Common myeloid progenitor, CD34-positive (primary cell): ENCODE measurements around the gene TNIP1.

Experiments used
- CTCF ChIA-PET: fragments of 350-600 bp; sonication (Branson Sonifier 250); formaldehyde crosslinking; loops from one replicate; lab custom pipeline; 2021; ENCODE audit warnings: antibody characterized with exemption; lab: Charles Lee
- POLR2A ChIA-PET: fragments of 350-600 bp; sonication (Branson Sonifier 250); formaldehyde crosslinking; loops from one replicate; lab custom pipeline; 2021; ENCODE audit warnings: antibody characterized with exemption; lab: Charles Lee
- DNase-seq, 3 donors: peaks; one replicate each; pipeline versions ENCODE4 v3.0.0 to v3.0.0-alpha.2; 2013
- H3K27ac ChIP-seq, 2 experiments: 1 replicate in 1 of 2; 2 replicates in 1 of 2; pipeline ENCODE4 v1.7.0; 2013; ENCODE audit warnings: inconsistent platforms in 2 of 2, low read length in 2 of 2, mild to moderate bottlenecking in 2 of 2, low read depth in 1 of 2, moderate library complexity in 1 of 2; ENCODE audit not compliant: severe bottlenecking in 2 of 2, insufficient read depth in 1 of 2, poor library complexity in 1 of 2
- H3K27me3 ChIP-seq, 5 experiments: replicated peaks in 2 of 5; 1 replicate in 3 of 5; 2 replicates in 2 of 5; pipeline versions ENCODE4 v1.6.1 to v1.7.0; 2013; ENCODE audit warnings: low read length in 4 of 5, mild to moderate bottlenecking in 2 of 5, moderate library complexity in 2 of 5, inconsistent platforms in 1 of 5; ENCODE audit not compliant: insufficient read depth in 5 of 5, control insufficient read depth in 4 of 5
- H3K36me3 ChIP-seq, 4 experiments: 1 replicate in 2 of 4; 2 replicates in 2 of 4; pipeline versions ENCODE4 v1.6.1 to v1.7.0; 2013; ENCODE audit warnings: low read length in 3 of 4, control low read depth in 1 of 4, mild to moderate bottlenecking in 1 of 4; ENCODE audit not compliant: control insufficient read depth in 4 of 4, insufficient read depth in 4 of 4
- H3K4me1 ChIP-seq, 4 experiments: 1 replicate in 3 of 4; 2 replicates in 1 of 4; pipeline versions ENCODE4 v1.6.1 to v1.7.1; 2013; ENCODE audit warnings: low read length in 3 of 4, mild to moderate bottlenecking in 3 of 4, control low read depth in 1 of 4, inconsistent platforms in 1 of 4, moderate library complexity in 1 of 4; ENCODE audit not compliant: control insufficient read depth in 4 of 4, insufficient read depth in 4 of 4; ENCODE audit errors: control extremely low read depth in 1 of 4
- H3K4me3 ChIP-seq, 7 experiments: 1 replicate in 4 of 7; 2 replicates in 3 of 7; pipeline versions ENCODE4 v1.5.1 to v1.7.0; 2013; ENCODE audit warnings: mild to moderate bottlenecking in 7 of 7, low read length in 6 of 7, moderate library complexity in 6 of 7, inconsistent platforms in 2 of 7, low read depth in 2 of 7, control low read depth in 1 of 7; ENCODE audit not compliant: insufficient read depth in 4 of 7, control insufficient read depth in 1 of 7; ENCODE audit errors: extremely low read depth in 1 of 7
- H3K9me3 ChIP-seq, 5 experiments: 1 replicate in 4 of 5; 2 replicates in 1 of 5; pipeline versions ENCODE4 v1.6.1 to v1.7.1; 2013; ENCODE audit warnings: low read length in 4 of 5, mild to moderate bottlenecking in 2 of 5, inconsistent platforms in 1 of 5, low read depth in 1 of 5, moderate library complexity in 1 of 5; ENCODE audit not compliant: control insufficient read depth in 4 of 5, insufficient read depth in 2 of 5; ENCODE audit errors: control extremely low read depth in 1 of 5
- WGBS: methylation state at CpG from one replicate; pipeline ENCODE4 v1.1.5; 2013; ENCODE audit not compliant: insufficient coverage; 5-methylcytosine and 5-hydroxymethylcytosine counted together

TNIP1 gene

GRCh38 chr5:151095341-151096000 is 14.6 kb upstream of the TNIP1 start:
- ChIA-PET CTCF (interaction anchor here (1.3 to 49.9 kb wide), 3 partner anchors 13 to 27 kb away, joined by 3 to 1757 read pairs (median 111); partner anchors contain the start of gene TNIP1), POLR2A (interaction anchor here (1.0 kb wide), 1 partner anchor 119 kb away, joined by 3 read pairs; no protein-coding TSS in a partner anchor)
- Histone ChIP-seq H3K27me3 (no peaks in the 10 kb centered on the region), H3K4me1 (peaks cover 34 to 92% (median 79%) of the 10 kb centered on the region in 4 experiments), H3K4me3 (peak overlapping the region in 2 of 7 experiments; percentile 14 to 17), H3K9me3 (peaks cover 0 to 5% (median 0%) of the 10 kb centered on the region in 5 experiments), H3K36me3 (peaks cover 0 to 5% (median 3%) of the 10 kb centered on the region in 4 experiments), H3K27ac (peak overlapping the region; percentile 25 to 27)
- WGBS = 97% methylated on average over 3 of the region's 5 CpGs
- DNase-seq = peak in 2 of 3 donors; percentile 45 to 55

- WGBS = 92% methylated on average over 5 of the region's 8 CpGs
- POLR2A ChIA-PET = interaction anchor here (1.0 kb wide), 1 partner anchor 119 kb away, joined by 3 read pairs; no protein-coding TSS in a partner anchor
- CTCF ChIA-PET = interaction anchor here (9.3 to 49.9 kb wide), 2 partner anchors 20 to 26 kb away, joined by 111 to 1757 read pairs; partner anchors contain the start of gene TNIP1
- no peaks in the 10 kb centered on the region for H3K27me3 ChIP-seq
- H3K9me3 ChIP-seq = no peaks in the 10 kb centered on the region
- H3K4me3 ChIP-seq = peak overlapping the region in 2 of 7 experiments; percentile 0 to 14
- H3K4me1 ChIP-seq = peaks cover 34 to 86% (median 74%) of the 10 kb centered on the region in 4 experiments
- no peaks in the 10 kb centered on the region for H3K36me3 ChIP-seq
- peak overlapping the region in 1 of 2 experiments; percentile 58 for H3K27ac ChIP-seq
- DNase-seq = no peak
These were observed 14.0 kb upstream of the TNIP1 start for GRCh38 chr5:151094852-151095245.

DNA sequence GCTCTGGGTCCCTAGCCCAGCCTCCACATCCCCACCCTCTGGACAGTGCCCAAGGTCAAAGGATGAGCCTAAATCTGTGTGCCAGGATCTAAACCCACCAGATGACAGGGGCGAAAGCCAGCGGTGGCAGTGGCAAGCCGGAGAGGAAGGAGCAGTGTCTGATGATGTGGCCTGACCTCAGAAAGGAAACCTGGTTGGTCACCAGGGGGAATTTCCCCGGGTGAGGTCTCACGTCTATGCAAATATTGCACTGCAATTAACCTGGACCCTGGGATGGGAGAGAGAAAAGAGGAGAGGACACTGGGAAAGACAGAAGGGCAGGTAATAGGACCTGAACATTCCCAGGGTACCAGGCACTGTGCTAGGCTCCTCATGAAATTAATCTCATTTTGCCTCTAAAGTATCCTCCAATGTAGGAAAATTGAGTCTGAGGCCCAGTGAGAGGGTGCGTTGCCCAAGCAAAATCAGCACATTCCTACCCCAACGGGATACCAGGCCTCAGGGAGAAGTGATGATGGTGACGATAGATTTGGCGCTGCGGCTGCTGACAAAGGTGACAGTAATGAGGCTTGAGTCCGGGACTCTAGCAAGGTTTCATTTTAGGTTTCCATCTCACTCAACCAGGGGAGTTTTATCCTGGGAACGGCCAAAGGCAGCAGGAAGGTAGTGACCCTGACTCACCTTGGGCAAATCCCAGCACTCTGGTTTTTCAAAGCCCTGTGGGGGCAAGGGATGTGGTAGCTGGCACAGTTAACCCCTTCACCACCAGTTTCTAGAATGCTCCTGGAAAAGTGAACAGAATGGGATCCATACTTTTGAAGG is 13.4 kb upstream of the TNIP1 start:
- WGBS = 48% methylated on average over 11 of the region's 12 CpGs
- Histone ChIP-seq H3K4me3 (peak overlapping the region in 3 of 7 experiments; percentile 27 to 46 (median 34)), H3K27ac (peak overlapping the region in 1 of 2 experiments; percentile 58), H3K9me3 (no peaks in the 10 kb centered on the region), H3K4me1 (peaks cover 34 to 81% (median 72%) of the 10 kb centered on the region in 4 experiments), H3K27me3 (no peaks in the 10 kb centered on the region), H3K36me3 (no peaks in the 10 kb centered on the region)
- DNase-seq = peak; percentile 56 to 90 (median 89)
- CTCF ChIA-PET = interaction anchor here (1.0 to 49.9 kb wide), 3 partner anchors 21 to 26 kb away, joined by 7 to 1757 read pairs (median 111); partner anchors contain the start of gene TNIP1
- POLR2A ChIA-PET = interaction anchor here (1.2 to 2.4 kb wide), 2 partner anchors 12 to 13 kb away, joined by 3 to 7 read pairs; partner anchors contain the start of gene TNIP1

GRCh38 chr5:151093476-151093889 is 12.6 kb upstream of the TNIP1 start:
- DNase-seq = peak in 2 of 3 donors; percentile 55 to 69
- CTCF ChIA-PET = interaction anchor here (1.0 to 49.9 kb wide), 2 partner anchors 22 to 25 kb away, joined by 7 to 1757 read pairs; partner anchors contain the start of gene TNIP1
- no peaks in the 10 kb centered on the region for H3K9me3 ChIP-seq
- H3K27ac ChIP-seq = peak overlapping the region in 1 of 2 experiments; percentile 58
- peaks cover 27 to 73% (median 65%) of the 10 kb centered on the region in 4 experiments for H3K4me1 ChIP-seq
- H3K4me3 ChIP-seq = peak overlapping the region in 2 of 7 experiments; percentile 34 to 46
- 21% methylated on average over 2 of the region's 2 CpGs for WGBS
- POLR2A ChIA-PET = interaction anchor here (1.2 to 2.4 kb wide), 2 partner anchors 11 to 13 kb away, joined by 3 to 7 read pairs; partner anchors contain the start of gene TNIP1
- H3K27me3 ChIP-seq = no peaks in the 10 kb centered on the region
- H3K36me3 ChIP-seq = no peaks in the 10 kb centered on the region

DNA sequence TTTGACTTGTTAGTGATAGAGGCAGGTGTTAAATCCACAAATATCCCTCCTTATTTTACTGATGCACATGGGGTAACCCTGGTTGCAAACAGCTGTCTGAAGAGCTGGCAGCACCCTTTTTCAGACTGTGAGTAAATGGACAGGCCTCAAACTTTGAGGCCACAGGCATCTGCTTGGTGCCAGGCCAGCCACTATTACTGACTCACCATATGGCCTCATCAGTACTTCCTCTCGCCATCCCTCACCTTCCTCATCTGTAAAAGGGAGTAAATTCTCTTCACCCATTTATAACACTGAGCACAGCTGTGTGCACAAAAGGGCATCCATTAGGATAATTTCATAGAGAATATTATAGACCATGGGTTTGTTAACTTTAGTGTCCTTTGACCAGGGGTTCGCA is 11.9 kb upstream of the TNIP1 start:
- peak in 2 of 3 donors; percentile 71 to 78 for DNase-seq
- Histone ChIP-seq H3K27ac (no peak overlapping the region), H3K4me3 (no peak overlapping the region), H3K9me3 (no peaks in the 10 kb centered on the region), H3K4me1 (peaks cover 24 to 66% (median 58%) of the 10 kb centered on the region in 4 experiments), H3K36me3 (no peaks in the 10 kb centered on the region), H3K27me3 (no peaks in the 10 kb centered on the region)
- CTCF ChIA-PET = interaction anchor here (1.0 to 49.9 kb wide), 2 partner anchors 23 to 24 kb away, joined by 7 to 1757 read pairs; partner anchors contain the start of gene TNIP1
- WGBS = no CpG with 5 or more reads among the region's 2 CpGs
- POLR2A ChIA-PET = interaction anchor here (1.2 to 2.4 kb wide), 2 partner anchors 10 to 12 kb away, joined by 3 to 7 read pairs; partner anchors contain the start of gene TNIP1

DNA sequence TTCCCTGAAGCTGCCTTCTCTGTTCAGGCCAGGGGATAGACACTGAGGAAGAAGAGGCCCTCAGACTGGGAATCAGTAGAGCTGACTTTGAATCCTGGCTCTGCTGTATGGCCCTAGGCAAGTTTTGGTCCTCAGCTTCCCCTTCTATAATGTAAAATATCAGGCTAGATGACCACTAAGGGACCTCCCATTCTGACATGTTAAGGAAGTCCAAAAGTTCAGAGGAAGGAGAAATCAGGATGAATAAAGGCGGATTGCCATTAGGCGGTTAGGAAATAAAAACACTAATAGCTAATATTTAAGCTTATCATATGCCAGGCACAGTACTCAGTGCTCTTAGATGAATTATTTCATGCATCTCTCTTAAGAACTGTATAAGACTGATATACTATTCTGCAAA is 8.9 kb upstream of the TNIP1 start:
- CTCF ChIA-PET = interaction anchor here (2.6 to 49.9 kb wide), 3 partner anchors 21 to 68 kb away, joined by 7 to 1757 read pairs (median 1757); partner anchors contain the start of genes ANXA6 and TNIP1
- Histone ChIP-seq H3K27ac (no peak overlapping the region), H3K4me3 (no peak overlapping the region), H3K4me1 (peaks cover 23 to 62% (median 57%) of the 10 kb centered on the region in 4 experiments), H3K27me3 (no peaks in the 10 kb centered on the region), H3K36me3 (no peaks in the 10 kb centered on the region), H3K9me3 (no peaks in the 10 kb centered on the region)
- no peak for DNase-seq
- no CpG with 5 or more reads among the region's 2 CpGs for WGBS
- POLR2A ChIA-PET = no interaction called here
